Parathyroid adenoma (tissue), 2 donors: ENCODE measurements around the gene CCDC188.

ENCODE experiments used
- H2AFZ ChIP-seq: fragments of 300-600 bp; sonication (generic); one replicate; pipeline ENCODE4 v1.7.0; 2017; ENCODE audit warnings: antibody characterized with exemption, mild to moderate bottlenecking
- H3K27ac ChIP-seq: fragments of 300-600 bp; sonication (generic); one replicate; pipeline ENCODE4 v1.7.0; 2017
- H3K27me3 ChIP-seq: fragments of 300-600 bp; sonication (generic); one replicate; pipeline ENCODE4 v1.7.0; 2017; ENCODE audit warnings: low read length; ENCODE audit not compliant: control insufficient read depth, insufficient read depth
- H3K36me3 ChIP-seq: fragments of 300-600 bp; sonication (generic); one replicate; pipeline ENCODE4 v1.7.0; 2017; ENCODE audit warnings: low read length; ENCODE audit not compliant: control insufficient read depth, insufficient read depth
- H3K4me1 ChIP-seq: fragments of 300-600 bp; sonication (generic); one replicate; pipeline ENCODE4 v1.7.0; 2017; ENCODE audit warnings: control low read depth
- H3K4me2 ChIP-seq: fragments of 300-600 bp; sonication (generic); one replicate; pipeline ENCODE4 v1.7.0; 2017; ENCODE audit warnings: low read length
- H3K4me3 ChIP-seq: fragments of 300-600 bp; sonication (generic); one replicate; pipeline ENCODE4 v1.7.0; 2017; ENCODE audit warnings: low read depth, low read length
- H3K79me2 ChIP-seq: fragments of 300-600 bp; sonication (generic); one replicate; pipeline ENCODE4 v1.7.0; 2017; ENCODE audit warnings: control low read depth
- H3K9ac ChIP-seq: fragments of 300-600 bp; sonication (generic); one replicate; pipeline ENCODE4 v1.7.0; 2017; ENCODE audit warnings: mild to moderate bottlenecking
- H3K9me3 ChIP-seq: fragments of 300-600 bp; sonication (generic); one replicate; pipeline ENCODE4 v1.7.0; 2017; ENCODE audit warnings: low read length; ENCODE audit not compliant: control insufficient read depth
- CTCF ChIP-seq: fragments of 300-600 bp; sonication (generic); IDR thresholded peaks from one replicate; pipeline ENCODE4 v1.7.0; 2017; ENCODE audit warnings: antibody characterized with exemption, mild to moderate bottlenecking
- donor health status: primary hyperparathyroidism.

The CCDC188 gene

GRCh38 chr22:20132686-20133246, 18.1 kb downstream of the CCDC188 start:
- H3K79me2 ChIP-seq: no peaks in the 10 kb centered on the region
- H3K4me3 ChIP-seq: peak overlapping the region; percentile 54
- H3K27me3 ChIP-seq: no peaks in the 10 kb centered on the region
- H3K4me2 ChIP-seq: peak overlapping the region; percentile 94
- peaks cover 4% of the 10 kb centered on the region for H3K4me1 ChIP-seq
- no peak overlapping the region for H3K9ac ChIP-seq
- no peak for TF ChIP-seq CTCF
- no peak overlapping the region for H3K27ac ChIP-seq
- no peak overlapping the region for H2AFZ ChIP-seq
- H3K36me3 ChIP-seq: no peaks in the 10 kb centered on the region
- no peaks in the 10 kb centered on the region for H3K9me3 ChIP-seq

DNA sequence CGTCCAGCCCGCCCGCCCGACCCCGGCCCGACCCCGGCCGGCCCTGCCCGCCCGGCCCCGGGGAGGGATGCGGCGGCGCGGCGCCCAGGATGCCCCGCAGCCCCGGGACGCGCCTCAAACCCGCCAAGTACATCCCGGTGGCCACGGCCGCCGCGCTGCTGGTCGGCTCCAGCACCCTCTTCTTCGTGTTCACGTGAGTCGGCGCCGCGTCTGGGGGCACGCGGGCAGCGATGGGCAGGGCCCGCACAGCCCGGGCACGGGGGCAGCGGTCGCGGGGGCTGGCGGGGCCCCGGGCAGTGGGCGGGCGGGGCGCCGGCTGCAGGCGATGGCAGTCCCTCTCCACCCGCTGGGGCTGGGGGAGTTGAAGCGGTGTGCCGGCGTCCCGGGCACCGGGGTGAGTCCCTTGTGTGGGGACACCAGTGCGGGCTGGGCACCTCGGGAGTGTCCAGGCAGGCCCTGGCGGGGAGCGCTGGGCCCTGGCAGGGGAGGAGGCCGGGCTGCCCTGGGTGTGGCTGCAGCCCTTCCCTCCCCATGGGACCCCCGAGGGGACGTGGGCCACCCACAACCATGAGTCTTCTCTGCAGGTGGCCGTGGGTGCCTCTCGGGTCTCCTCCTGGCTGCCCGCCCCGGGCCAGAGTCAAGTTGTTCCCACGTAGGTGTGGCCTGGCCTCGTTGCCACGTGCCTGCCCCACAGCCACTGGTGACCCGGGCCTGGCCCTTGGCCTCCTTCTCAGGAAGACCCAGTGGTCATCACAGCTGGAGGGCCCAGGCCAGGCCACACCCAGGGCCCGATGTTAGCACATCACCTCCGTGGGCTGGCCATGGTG, 18.8 kb downstream of the CCDC188 start:
- Histone ChIP-seq H3K27me3 (no peaks in the 10 kb centered on the region), H3K79me2 (no peaks in the 10 kb centered on the region), H3K9ac (no peak overlapping the region), H3K27ac (no peak overlapping the region), H3K9me3 (no peaks in the 10 kb centered on the region), H3K4me3 (peak overlapping the region; percentile 54), H2AFZ (no peak overlapping the region), H3K4me1 (peaks cover 4% of the 10 kb centered on the region), H3K36me3 (no peaks in the 10 kb centered on the region), H3K4me2 (peak overlapping the region; percentile 94)
- TF ChIP-seq CTCF: no peak

GRCh38 chr22:20131597-20131858, 19.3 kb downstream of the CCDC188 start, which contains the start of gene ZDHHC8:
Gene ZDHHC8 (plus strand): TSS chr22:20131804. CDS start chr22:20131948, 144 bp downstream.
- peak within 1 kb of the TSS; percentile 84 for H2AFZ ChIP-seq
- H3K4me1 ChIP-seq: peaks cover 4% of the 10 kb centered on the region
- H3K9ac ChIP-seq: no peak within 1 kb of the TSS
- peak within 1 kb of the TSS; percentile 94 for H3K4me2 ChIP-seq
- H3K79me2 ChIP-seq: no peaks in the 10 kb centered on the region
- peak within 1 kb of the TSS; percentile 74 for H3K27ac ChIP-seq
- H3K9me3 ChIP-seq: no peaks in the 10 kb centered on the region
- H3K4me3 ChIP-seq: peak within 1 kb of the TSS; percentile 60
- no peaks in the 10 kb centered on the region for H3K36me3 ChIP-seq
- no peaks in the 10 kb centered on the region for H3K27me3 ChIP-seq
- no peak for TF ChIP-seq CTCF

DNA sequence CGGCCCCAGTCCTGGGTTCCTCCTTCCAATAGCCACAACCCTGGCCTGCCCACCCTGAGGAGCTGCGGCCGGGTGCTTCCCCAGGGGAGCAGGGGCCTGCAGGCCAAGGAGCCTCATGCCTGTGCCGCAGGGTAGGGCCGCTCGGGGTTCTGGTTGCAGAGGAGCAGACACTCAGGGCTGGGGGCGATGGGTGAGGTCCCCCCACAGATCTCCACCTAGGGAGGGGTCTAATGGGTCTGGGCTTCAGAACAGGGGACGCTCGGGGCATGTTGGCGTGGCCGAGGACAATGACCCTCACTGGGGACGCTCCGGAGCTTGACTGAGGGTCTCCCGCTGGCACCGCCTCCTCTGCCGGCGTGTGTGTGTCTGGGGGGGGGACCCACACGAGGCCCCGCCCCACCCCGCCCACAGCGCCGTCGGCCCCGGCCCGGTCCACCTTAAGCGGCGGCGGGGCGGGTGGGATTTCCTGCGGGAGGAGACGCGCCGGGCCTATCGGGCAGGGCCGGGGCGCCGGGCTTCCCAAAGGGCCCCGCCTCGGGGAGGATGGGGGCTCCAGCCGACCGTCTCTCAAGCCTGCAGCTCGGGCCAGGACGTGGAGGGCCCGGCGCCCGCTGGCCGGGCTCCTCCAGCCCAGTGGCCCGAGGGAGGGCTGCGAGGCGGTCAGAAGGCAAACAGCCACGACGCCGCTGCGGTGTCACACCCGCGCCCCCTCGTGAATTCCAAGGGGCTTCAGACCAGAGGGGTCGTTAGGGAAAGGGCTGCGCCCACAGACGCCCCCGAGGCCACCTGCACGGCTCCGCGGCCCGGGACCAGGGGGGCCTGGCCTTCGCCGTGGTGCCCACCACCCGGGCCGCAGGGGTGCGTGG, 19.9 kb downstream of the CCDC188 start:
- H3K4me3 ChIP-seq: peak overlapping the region; percentile 60
- TF ChIP-seq CTCF: no peak
- peak overlapping the region; percentile 74 for H3K27ac ChIP-seq
- peak overlapping the region; percentile 80 for H3K4me2 ChIP-seq
- no peaks in the 10 kb centered on the region for H3K79me2 ChIP-seq
- no peaks in the 10 kb centered on the region for H3K9me3 ChIP-seq
- H3K9ac ChIP-seq: no peak overlapping the region
- H2AFZ ChIP-seq: peak overlapping the region; percentile 84
- H3K4me1 ChIP-seq: peaks cover 4% of the 10 kb centered on the region
- H3K36me3 ChIP-seq: no peaks in the 10 kb centered on the region
- H3K27me3 ChIP-seq: no peaks in the 10 kb centered on the region
